Gastrocnemius medialis (tissue), 4 donors: ENCODE data around the gene MN1.
"Not testable (repeated sequence)": the region's sequence is repeated elsewhere in the genome, so short reads cannot be mapped to it uniquely, and the experiment has no call there.

ENCODE experiments used
- CTCF ChIP-seq, 5 experiments: fragments of 450-650 bp in 3 of 5; fragments of 200-600 bp in 2 of 5; sonication (generic) in 2 of 5; IDR thresholded peaks in 4 of 5; conservative IDR thresholded peaks in 1 of 5; 1 replicate in 4 of 5; 2 replicates in 1 of 5; pipeline ENCODE4 v1.5.1; 2016 to 2019; ENCODE audit warnings: antibody characterized with exemption in 5 of 5, mild to moderate bottlenecking in 3 of 5, moderate library complexity in 3 of 5
- POLR2A ChIP-seq, 2 donors: fragments of 450-650 bp; IDR thresholded peaks; one replicate each; pipeline ENCODE4 v1.6.1; 2017; ENCODE audit warnings: antibody characterized with exemption in 2 of 2, mild to moderate bottlenecking in 2 of 2, moderate library complexity in 2 of 2

GRCh38 chr22:27744078-27744477 is 57.5 kb downstream of the MN1 start:
- not testable (repeated sequence) for TF ChIP-seq CTCF (IDR thresholded peaks at IDR 0.05 in 4 of 5, conservative IDR thresholded peaks at IDR 0.05 in 1 of 5); POLR2A (IDR thresholded peaks at IDR 0.05)
